Neural crest cell (in vitro differentiated cells): ENCODE data around the gene CLIC2. TPM values are rescaled to one million over a fixed set of nuclear protein-coding genes. Genes with fewer than 3 reads are reported as not detected.

ENCODE experiments used
- DNase-seq: peaks from one replicate; pipeline ENCODE4 v3.0.0; 2021; ENCODE audit warnings: low read depth, mixed read lengths, low spot score
- H3K27ac Mint-ChIP-seq: one replicate; pipeline ENCODE4 v1.8.0; 2021; ENCODE audit warnings: mild to moderate bottlenecking, mixed read lengths; ENCODE audit not compliant: unreplicated experiment
- H3K27me3 Mint-ChIP-seq: 2 replicates; pipeline ENCODE4 v1.8.0; 2021; ENCODE audit warnings: low read depth, mild to moderate bottlenecking, mixed read lengths
- H3K36me3 Mint-ChIP-seq: 2 replicates; pipeline ENCODE4 v1.8.0; 2021; ENCODE audit warnings: low read depth, mild to moderate bottlenecking, mixed read lengths
- H3K4me1 Mint-ChIP-seq: 2 replicates; pipeline ENCODE4 v1.8.0; 2021; ENCODE audit warnings: mixed read lengths
- H3K4me3 Mint-ChIP-seq: one replicate; pipeline ENCODE4 v1.8.0; 2021; ENCODE audit warnings: mild to moderate bottlenecking, mixed read lengths
- H3K9me3 Mint-ChIP-seq: 2 replicates; pipeline ENCODE4 v1.8.0; 2021; ENCODE audit warnings: mixed read lengths
- microRNA-seq: library from miRNA; unstranded; fragments of <30 nt; microRNA quantifications from one replicate; pipeline ENCODE4, GENCODE V29; 2020
- total RNA-seq: library from RNA; stranded (reverse); gene quantifications from 2 replicates; pipeline ENCODE4 v1.2.1, GENCODE V29; 2021
- TF ChIP-seq, protein P1 (sequence below): fragments of 200-600 bp; sonication (generic); conservative IDR thresholded peaks from 2 replicates; pipeline ENCODE4 v1.5.0; 2021; ENCODE audit warnings: antibody characterized with exemption, mild to moderate bottlenecking

Gene CLIC2
- total RNA-seq, 1 donor from 2014 or later = 0.77 TPM

DNA sequence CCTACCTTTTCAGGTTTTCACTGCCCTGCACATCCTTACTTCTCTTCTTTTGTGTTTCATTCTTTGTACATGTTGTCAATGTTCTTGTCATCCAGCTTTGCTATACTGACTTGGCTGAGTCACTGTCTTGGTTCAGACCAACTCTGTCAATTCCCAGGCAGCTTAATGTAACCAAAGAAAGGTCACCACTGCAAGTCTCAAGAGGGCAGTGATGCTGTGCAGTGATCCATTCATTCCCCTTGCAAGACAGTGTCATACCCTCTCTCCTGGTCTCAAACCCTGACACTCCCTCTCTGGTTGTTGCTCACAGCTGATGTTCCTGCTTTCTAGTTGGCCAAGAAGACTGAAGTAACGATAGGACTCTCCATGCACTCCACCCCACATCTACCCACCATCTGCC is 87.7 kb downstream of the CLIC2 start:
- peaks cover 16% of the 10 kb centered on the region for H3K36me3 Mint-ChIP-seq
- H3K9me3 Mint-ChIP-seq = peaks cover 12% of the 10 kb centered on the region
- no peak overlapping the region for H3K27ac Mint-ChIP-seq
- H3K27me3 Mint-ChIP-seq = no peaks in the 10 kb centered on the region
- TF ChIP-seq, protein P1, sequence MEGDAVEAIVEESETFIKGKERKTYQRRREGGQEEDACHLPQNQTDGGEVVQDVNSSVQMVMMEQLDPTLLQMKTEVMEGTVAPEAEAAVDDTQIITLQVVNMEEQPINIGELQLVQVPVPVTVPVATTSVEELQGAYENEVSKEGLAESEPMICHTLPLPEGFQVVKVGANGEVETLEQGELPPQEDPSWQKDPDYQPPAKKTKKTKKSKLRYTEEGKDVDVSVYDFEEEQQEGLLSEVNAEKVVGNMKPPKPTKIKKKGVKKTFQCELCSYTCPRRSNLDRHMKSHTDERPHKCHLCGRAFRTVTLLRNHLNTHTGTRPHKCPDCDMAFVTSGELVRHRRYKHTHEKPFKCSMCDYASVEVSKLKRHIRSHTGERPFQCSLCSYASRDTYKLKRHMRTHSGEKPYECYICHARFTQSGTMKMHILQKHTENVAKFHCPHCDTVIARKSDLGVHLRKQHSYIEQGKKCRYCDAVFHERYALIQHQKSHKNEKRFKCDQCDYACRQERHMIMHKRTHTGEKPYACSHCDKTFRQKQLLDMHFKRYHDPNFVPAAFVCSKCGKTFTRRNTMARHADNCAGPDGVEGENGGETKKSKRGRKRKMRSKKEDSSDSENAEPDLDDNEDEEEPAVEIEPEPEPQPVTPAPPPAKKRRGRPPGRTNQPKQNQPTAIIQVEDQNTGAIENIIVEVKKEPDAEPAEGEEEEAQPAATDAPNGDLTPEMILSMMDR = no peak
- no peaks in the 10 kb centered on the region for H3K4me1 Mint-ChIP-seq
- DNase-seq = no peak
- no peak overlapping the region for H3K4me3 Mint-ChIP-seq

DNA sequence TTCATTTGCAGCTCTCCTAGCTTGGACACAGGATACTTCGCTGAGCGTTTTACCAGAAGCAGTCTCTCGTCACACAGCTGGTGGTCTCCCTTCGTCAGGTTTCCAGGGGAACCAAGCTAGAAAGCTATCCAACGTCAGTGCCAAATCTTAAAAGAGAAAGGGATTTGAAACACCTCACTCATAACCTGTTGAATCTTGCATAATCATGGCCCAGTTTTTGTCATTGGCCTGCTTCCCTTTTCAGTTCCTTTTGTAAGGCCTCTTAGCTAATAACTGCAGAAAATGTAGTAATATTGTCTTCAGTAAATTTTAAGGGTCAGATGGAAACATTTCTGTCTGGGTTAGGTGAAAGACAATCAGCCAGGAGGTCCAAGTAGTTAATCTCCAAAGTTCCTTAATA is 92.1 kb downstream of the CLIC2 start:
- no peaks in the 10 kb centered on the region for H3K27me3 Mint-ChIP-seq
- TF ChIP-seq, protein P1 = no peak
- H3K4me3 Mint-ChIP-seq = no peak overlapping the region
- H3K27ac Mint-ChIP-seq = no peak overlapping the region
- no peak for DNase-seq
- no peaks in the 10 kb centered on the region for H3K4me1 Mint-ChIP-seq
- peaks cover 26% of the 10 kb centered on the region for H3K36me3 Mint-ChIP-seq
- peaks cover 12% of the 10 kb centered on the region for H3K9me3 Mint-ChIP-seq

DNA sequence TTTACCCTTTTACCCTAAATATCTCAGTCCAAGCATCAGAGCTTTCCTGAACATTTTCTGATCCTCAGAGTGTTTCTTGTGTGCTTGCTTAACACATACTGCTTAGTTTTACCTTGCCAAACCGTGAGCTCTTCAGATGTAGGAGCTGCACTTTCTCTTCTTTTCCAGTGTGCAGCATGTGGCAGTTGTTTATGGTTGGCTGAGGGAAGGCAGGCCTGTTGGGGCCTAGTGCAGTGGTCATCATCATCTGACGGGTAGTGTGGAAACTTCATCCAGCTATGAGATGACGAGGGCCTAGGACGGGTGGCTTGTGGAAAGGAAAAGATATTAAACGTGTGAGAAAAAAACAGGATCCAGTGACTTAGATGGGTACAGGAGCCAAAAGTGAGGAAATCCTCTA is 96.7 kb downstream of the CLIC2 start:
- Mint-ChIP-seq H3K4me3 (no peak overlapping the region), H3K9me3 (peaks cover under 1% of the 10 kb centered on the region), H3K27me3 (no peaks in the 10 kb centered on the region), H3K36me3 (peaks cover 18% of the 10 kb centered on the region), H3K4me1 (no peaks in the 10 kb centered on the region), H3K27ac (no peak overlapping the region)
- TF ChIP-seq, protein P1 = no peak
- DNase-seq = no peak

DNA sequence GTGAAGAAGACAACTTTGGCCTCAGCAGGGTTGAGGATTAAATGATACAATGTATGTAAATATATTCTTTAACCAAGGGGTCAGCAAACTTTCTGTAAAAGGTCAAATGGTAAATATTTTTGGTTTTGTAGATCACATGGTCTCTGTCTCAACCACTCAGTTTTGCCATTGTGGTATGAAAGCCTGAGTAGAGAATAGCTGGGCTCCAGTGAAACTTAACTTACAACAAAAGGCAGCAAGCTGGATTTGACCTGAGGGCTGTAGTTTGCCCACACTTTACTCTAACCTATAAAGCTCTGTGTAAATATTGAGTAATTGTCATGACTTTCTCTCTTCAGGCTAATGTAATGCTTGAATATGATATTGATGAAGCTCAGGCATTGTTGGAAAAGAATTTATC is 98.5 kb downstream of the CLIC2 start:
- DNase-seq = no peak
- Mint-ChIP-seq H3K27me3 (no peaks in the 10 kb centered on the region), H3K9me3 (no peaks in the 10 kb centered on the region), H3K27ac (no peak overlapping the region), H3K36me3 (peaks cover 22% of the 10 kb centered on the region), H3K4me1 (no peaks in the 10 kb centered on the region), H3K4me3 (no peak overlapping the region)
- TF ChIP-seq, protein P1 = no peak

DNA sequence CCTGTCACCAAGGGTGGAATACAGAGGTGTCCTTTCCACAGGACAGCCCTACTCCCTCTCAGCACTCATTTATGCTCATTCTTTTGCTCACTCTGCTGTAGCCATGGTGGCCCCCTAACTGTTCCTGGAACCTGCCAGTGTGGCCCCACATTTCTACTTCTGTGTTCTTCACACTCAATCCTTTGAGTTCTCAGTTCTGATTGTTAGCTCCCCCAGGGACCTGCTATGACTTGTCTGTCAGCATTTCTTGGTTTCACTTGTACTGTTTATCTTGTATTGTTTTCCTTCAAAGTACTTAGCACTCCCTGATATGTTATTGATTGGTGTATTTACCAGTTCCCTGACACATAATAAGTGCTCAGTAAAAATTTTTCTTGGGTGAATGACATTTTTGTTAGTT is 103.3 kb downstream of the CLIC2 start:
- Mint-ChIP-seq H3K27me3 (no peaks in the 10 kb centered on the region), H3K9me3 (no peaks in the 10 kb centered on the region), H3K4me1 (no peaks in the 10 kb centered on the region), H3K36me3 (peaks cover 14% of the 10 kb centered on the region), H3K4me3 (no peak overlapping the region), H3K27ac (no peak overlapping the region)
- no peak for DNase-seq
- TF ChIP-seq, protein P1 = no peak

Small RNAs within 50 kb of the gene (microRNA-seq; reads per million reads assigned to microRNA genes)
- not detected for gene MIR1184-2

Other genes with a start within 250 kb of the CLIC2 start
- gene VBP1, start 118.2 kb downstream of the CLIC2 start, total RNA-seq = 72.4 and 76.9 TPM in 2 replicates
- gene RAB39B, start 70.1 kb downstream of the CLIC2 start, total RNA-seq = 6.5 and 7.3 TPM in 2 replicates
- not detected in 2 replicates for gene F8A2, start 47.5 kb upstream of the CLIC2 start, total RNA-seq
- 4.3 and 5.2 TPM in 2 replicates for gene F8A3, start 124.0 kb upstream of the CLIC2 start, total RNA-seq